Keratinocyte (primary cell): Measurements from ENCODE around the gene MYNN.

Experiments used
- EZH2 ChIP-seq: IDR thresholded peaks from one replicate; pipeline ENCODE4 v1.6.1; 2012; ENCODE audit warnings: inconsistent platforms, mild to moderate bottlenecking, low read length, moderate library complexity
- TF ChIP-seq, protein P1 (sequence below), 3 experiments: IDR thresholded peaks in 1 of 3; conservative IDR thresholded peaks in 1 of 3; optimal IDR thresholded peaks in 1 of 3; 2 replicates in 2 of 3; 3 replicates in 1 of 3; pipeline versions ENCODE3 to v1.5.1; 2011; ENCODE audit warnings: low read length in 3 of 3, mild to moderate bottlenecking in 3 of 3, moderate library complexity in 2 of 3, control low read depth in 1 of 3, inconsistent platforms in 1 of 3; ENCODE audit not compliant: insufficient read depth in 2 of 3; ENCODE audit errors: extremely low read depth in 1 of 3

DNA sequence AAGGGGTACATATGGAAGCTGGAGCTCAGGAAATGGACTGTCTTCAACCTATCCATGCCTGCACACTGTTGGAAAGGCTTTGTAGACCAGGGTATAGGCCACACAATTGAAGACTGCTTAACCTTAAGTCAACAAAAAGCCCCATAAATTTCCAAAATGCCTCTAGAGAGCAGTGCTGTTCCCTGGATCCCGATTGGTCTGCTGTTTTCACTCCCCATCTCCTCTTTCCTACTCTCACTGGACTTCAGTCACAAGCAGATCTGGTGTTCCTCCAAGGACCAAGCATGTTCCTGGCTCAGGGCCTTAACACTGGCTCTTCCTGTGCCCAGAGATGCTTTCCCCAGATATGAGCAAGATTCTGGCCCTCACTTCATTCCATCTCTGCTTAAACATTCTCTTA, 62.3 kb downstream of the MYNN start:
- TF ChIP-seq, protein P1, sequence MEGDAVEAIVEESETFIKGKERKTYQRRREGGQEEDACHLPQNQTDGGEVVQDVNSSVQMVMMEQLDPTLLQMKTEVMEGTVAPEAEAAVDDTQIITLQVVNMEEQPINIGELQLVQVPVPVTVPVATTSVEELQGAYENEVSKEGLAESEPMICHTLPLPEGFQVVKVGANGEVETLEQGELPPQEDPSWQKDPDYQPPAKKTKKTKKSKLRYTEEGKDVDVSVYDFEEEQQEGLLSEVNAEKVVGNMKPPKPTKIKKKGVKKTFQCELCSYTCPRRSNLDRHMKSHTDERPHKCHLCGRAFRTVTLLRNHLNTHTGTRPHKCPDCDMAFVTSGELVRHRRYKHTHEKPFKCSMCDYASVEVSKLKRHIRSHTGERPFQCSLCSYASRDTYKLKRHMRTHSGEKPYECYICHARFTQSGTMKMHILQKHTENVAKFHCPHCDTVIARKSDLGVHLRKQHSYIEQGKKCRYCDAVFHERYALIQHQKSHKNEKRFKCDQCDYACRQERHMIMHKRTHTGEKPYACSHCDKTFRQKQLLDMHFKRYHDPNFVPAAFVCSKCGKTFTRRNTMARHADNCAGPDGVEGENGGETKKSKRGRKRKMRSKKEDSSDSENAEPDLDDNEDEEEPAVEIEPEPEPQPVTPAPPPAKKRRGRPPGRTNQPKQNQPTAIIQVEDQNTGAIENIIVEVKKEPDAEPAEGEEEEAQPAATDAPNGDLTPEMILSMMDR (optimal IDR thresholded peaks at IDR 0.05 in 1 of 3, IDR thresholded peaks at IDR 0.05 in 1 of 3, conservative IDR thresholded peaks at IDR 0.05 in 1 of 3; ENCODE audit: extremely low read depth in 1 of 3, insufficient read depth in 2 of 3, low read length in 3 of 3), result no peak
- no peak for TF ChIP-seq EZH2
